ENCODE results near the gene CNTNAP2.

Gene CNTNAP2

DNA sequence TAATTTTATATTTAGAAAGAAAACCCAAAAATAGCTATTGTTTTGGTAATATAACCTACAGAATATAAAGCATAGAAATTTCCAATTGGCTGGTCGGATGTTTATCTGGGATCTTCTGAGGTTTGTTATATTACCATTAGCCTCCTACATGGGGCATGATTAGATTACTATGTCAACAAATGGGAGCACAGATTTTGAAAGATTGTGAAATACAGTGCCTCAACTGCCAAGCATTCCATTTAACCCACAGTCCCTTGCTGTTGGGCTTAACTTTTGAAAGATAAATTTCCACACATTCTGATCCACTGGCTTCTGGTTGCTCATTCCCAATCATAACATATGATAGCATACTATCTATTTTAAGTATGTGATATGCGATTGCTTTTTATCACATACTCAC lies 2018.5 kb downstream of the CNTNAP2 start:
- DNase-seq, result no peak

GRCh38 chr7:148135997-148136396 lies 2019.4 kb downstream of the CNTNAP2 start:
- no peak for DNase-seq

DNA sequence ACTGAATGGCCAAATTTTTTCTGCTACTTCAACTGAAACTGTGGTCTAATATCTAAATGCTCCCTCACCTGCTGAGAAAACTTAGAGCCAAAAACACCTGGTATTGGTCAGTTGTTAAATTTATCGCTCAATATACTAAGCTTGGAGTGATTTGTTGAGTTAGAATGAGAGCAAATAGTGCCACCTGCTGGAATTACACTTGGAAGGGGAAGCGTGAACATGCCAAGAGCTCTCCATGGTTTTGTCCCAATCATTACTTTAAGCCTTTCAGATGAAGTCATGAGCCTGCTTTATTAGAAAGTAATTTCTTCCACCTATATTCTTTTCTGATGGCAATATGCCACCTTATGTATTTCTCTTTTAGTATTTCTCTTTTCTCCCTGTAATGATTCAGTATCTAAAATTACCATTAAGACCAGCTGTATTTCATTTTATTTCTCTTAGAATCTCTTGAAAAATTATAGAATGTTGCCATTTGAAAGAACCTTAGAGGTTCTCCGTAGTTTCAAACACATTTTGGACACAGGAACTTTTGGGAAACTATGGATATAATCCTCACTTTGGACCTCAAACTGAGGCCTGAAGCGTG lies 2026.2 kb downstream of the CNTNAP2 start:
- DNase-seq, result no peak

GRCh38 chr7:148144827-148145226 lies 2028.2 kb downstream of the CNTNAP2 start:
- DNase-seq, result no peak

- DNase-seq, result no peak
These were observed 2029.7 kb downstream of the CNTNAP2 start for GRCh38 chr7:148146346-148146745.

GRCh38 chr7:148147438-148147837 lies 2030.8 kb downstream of the CNTNAP2 start:
- no peak for DNase-seq

DNA sequence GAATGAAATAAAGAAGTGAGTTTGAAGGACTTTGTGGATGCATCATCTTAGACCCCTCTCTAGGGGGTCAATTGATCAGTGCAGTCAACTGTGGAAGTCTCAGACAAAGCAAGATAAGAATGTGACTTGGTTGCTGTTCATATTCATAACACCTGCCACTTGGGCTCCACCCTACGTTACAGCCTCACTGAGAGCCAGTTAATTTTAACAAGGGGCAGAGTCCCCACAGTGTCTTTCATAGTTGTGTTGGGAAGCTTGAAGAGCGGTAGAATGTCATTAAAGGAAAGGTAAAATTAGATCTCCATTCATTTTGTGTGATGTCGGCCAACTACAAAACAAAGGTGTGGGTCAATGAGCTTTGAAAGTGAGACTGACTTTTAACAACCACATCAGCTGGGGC lies 2031.9 kb downstream of the CNTNAP2 start:
- no peak for DNase-seq

DNA sequence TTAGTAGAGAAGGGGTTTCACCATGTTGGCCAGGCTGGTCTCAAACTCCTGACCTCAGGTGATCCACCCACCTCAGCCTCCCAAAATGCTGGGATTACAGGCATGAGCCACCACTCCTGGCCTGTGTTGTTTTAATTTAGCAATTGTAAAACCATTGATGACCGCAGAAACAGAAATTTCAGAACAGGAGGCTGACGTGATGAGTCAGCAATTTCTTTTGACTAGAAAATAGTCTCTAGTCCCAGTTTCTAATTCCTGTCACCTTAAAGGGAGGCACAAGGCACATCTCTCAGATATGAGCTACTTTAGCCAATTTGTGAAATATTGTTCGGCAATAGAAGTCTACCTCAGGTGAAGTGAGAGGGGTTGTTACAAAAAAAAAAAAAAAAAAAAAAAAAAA lies 2033.1 kb downstream of the CNTNAP2 start:
- DNase-seq, result no peak

DNA sequence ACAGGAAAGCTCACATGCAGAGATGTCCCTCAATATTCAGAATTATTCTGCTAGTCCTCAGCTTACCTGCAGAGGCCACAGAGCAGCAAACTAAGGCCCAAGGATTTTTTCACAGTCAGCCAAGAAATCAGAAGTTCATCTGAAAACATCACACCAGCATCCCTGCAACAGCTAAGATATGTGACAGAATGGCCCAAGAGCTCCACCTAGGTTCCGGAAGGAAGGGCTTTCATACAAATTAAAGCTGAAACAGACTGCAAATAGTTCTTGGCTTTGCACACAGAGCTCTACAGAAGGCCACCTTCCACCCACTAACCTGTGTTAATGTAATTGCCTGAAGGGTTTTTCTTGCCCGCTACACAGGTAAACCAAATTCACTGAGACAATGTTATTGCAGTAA lies 2035.2 kb downstream of the CNTNAP2 start:
- DNase-seq, result no peak

DNA sequence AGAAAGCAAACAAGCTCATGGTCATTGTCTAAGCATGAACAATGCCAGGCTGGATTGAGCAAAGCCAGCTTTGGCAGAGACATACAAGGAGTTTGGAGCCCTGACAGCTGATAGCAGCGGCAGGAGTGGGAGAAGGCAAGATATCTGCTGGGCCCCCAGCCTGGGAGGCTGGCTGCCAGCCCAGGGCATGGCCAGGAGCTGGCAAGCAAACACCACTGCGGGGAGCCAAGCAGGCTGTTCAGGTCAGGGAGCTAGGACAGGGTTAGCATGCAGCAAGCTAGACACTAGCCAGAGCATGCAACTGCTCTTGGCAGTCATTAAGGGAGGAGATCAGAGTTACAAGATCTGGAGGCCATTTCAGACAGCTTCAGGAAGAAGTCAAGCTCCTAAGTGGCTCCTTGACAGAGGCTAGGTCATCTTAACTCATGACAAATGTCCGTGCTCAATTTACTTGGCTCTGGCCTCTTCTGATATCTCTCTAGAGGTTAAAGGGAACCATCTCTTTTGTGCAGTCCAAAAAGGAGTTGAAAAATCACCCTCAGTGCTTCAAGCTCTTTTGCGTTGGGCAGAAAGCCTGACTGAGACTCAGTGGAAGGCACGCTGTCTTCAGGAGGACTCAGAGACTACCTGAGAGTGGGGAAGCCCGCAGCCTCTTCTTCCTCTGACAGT lies 2037.1 kb downstream of the CNTNAP2 start:
- DNase-seq, result no peak

- no peak for DNase-seq
These were observed 2038.4 kb downstream of the CNTNAP2 start for GRCh38 chr7:148155000-148155399.

DNA sequence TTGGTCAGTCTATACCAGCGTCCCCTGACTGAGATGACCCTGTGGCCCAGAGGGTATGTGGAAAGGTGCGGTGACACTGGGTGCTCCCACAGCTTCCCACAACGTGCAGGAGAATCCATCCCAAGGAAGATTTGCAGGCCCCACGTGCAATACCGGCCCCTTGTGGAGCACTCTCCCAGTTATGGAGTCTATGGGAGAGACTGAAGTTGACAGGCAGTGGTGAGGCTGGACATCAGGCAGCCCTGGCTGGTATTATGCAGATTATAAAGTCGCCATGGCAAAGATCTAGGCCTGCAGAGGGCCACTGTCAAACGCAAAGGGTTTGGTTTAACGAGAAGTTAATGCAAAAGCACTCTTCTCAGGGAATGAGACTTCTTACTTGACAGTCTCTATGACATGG lies 2039.2 kb downstream of the CNTNAP2 start:
- no peak for DNase-seq

DNA sequence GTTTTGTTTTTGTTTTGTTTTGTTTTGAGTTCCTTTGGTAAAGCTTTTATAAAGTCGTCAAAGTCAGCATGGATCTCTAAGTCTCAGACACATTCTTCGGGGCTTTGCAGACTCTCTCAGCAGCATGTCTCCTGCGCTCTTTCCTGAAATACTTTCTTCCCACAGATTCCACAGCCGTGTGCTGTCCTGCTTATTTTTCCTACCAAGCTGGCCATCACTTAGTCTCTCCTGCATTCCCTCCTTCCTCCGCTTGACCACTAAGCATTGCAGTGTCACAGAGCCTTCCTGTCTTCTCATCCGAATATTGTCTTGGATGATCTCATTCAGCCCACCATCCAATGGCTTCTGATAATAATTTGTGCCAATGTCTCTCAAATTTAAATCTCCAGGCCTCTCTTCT lies 2039.6 kb downstream of the CNTNAP2 start:
- no peak for DNase-seq

GRCh38 chr7:148159331-148159730 lies 2042.7 kb downstream of the CNTNAP2 start:
- DNase-seq, result no peak

- no peak for DNase-seq
These were observed 2045.2 kb downstream of the CNTNAP2 start for GRCh38 chr7:148161776-148162175.

DNA sequence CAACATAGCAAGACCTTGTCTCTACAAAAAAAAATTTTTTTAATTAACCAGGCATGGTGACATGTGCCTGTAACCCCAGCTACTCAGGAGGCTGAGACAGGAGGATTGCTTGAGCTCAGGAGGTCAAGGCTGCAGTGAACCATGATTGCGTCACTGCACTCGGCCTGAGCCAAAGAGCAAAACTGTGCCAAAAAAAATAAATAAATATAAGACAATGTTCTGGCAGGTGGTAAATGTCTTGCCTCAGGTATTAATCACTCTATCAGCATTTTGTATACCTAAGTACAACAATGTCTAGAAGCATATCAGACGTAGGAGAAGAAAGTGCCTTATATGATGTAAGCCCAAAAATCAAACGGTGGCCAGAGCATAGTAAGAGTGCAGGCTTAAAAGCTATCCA lies 2046.2 kb downstream of the CNTNAP2 start:
- DNase-seq, result no peak

DNA sequence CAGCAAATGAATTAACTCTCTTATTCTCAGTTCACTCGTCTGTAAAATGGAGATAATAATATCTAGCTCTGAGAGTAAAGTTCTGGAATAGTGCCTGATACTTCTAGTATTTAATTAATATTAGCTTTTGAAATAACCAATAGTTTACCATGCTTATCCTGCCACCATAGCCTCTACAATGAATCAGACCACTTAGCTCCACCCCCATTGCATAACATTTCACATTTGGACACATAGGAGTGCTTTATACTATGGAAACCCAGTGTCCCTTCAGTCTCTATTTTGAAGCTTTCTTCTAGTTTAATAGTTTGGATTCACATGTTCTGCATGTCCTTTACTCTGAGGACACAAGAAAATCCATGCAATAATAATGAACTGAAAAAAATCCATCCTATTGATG lies 2046.6 kb downstream of the CNTNAP2 start:
- DNase-seq, result no peak

GRCh38 chr7:148172920-148173319 lies 2056.3 kb downstream of the CNTNAP2 start:
- DNase-seq, result no peak

GRCh38 chr7:148173369-148173768 lies 2056.8 kb downstream of the CNTNAP2 start:
- no peak for DNase-seq

DNA sequence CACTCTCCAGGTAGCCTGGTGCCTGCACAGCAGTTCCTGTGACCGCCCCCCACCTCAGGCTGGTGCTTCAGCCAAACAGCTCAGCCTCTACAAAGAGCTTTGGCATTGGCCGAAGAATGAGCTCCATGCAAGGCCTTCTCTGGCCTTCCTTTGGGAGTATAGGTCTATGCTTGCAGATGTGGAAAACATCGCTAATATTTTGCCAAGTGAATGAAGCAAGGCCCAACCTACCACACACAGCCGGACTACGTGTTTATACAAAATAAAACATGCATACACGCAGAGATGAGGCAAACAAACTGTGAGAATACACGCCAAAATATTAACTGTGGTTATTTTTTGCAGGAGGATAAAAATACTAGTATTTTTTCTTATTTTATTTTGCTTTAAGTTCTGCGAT lies 2057.8 kb downstream of the CNTNAP2 start:
- no peak for DNase-seq

DNA sequence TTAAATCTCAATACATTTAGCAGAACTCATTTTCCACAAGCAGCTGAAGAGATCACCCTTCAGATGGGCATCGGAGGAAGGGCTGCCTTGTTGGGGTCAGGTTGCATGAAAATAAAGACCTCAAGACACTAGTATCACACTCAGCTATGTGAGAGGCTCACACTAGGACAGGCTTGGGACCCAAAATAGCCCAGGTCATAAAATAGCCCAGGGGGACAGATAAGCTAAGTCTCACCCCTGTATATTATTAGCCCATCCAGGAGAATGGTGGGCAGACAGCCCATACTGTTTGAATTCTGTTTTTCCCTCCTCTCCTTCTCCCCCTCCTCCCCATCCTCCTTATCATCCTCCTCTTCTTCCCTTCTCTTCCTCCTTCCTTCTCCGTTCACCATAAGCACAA lies 2058.9 kb downstream of the CNTNAP2 start:
- DNase-seq, result no peak

DNA sequence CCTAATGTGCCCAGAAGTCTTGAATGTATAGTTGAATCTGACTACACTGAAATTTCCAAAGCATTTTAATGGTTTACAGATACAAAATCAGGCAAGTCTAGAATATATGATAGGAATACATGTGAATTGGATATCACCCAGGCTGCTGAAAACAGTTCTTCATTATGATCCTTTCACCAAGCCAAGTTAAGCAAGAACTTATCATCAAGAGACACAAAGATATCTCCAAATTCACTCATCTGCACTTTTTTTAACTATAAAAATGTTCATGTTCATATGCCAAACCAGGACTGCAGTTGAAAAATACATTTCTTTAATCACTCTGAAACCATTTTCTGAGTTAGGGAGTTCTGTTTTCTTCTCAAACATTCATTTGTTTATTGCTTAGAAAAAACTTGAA lies 2061.4 kb downstream of the CNTNAP2 start:
- no peak for DNase-seq

DNA sequence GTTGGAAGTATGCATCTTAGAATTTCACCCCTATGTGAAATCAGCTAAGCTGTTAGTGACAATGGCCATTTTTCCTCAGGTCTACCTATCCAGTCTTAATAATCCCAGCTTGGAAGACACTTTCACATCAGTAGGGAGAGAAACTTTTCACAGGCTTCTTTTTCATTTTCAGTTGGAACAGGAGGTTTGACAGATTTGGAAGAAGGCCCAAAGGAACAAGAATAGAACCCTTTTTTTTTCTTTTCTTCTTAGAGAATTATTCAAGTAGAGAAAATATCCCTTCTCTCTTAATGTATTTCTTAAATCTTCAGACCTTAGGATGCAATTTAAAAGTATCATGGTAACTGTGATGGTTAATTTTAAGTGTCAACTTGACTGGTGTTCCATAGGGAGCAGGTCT lies 2063.5 kb downstream of the CNTNAP2 start:
- no peak for DNase-seq

DNA sequence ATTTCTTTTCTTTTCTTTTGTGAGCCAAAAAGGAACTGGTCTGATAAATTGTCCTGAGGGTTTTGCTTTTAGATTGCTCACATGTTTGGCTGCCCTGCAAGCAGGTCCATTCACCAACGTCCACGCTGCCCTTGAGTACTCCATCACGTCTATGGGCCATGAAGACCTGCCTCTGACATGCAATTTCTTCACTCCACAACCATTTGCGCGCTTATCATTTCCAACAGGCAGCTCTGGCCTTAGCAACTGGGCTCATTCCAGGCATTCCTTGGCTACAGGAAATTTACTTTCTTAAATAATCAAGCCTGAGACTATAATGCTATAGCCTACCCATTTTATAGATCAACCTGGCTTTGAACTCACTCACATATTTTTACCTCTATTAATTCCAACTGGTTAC lies 2065.7 kb downstream of the CNTNAP2 start:
- DNase-seq, result no peak

DNA sequence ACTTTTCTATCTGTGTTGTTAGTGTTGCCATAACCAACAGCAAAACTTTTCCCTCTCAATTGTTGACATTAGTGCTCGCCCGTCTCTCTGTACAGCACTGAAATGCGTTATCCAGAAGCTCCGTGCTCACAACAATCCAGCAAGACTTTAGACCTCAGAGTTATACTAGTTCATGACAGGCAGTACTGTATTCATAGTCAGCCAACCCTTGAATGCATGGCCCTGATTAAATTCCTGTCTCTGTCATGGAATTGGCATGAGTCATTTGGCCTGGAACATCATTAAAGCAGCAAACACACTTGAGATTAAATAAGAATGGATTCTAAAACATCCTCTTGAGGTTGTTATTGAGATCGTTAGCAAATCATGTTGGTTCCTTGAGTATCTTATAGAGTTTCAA lies 2068.4 kb downstream of the CNTNAP2 start:
- DNase-seq, result no peak

Data from effector CD8-positive, alpha-beta T cell (primary cell).